HuH-7 (cell line): ENCODE results near the gene IRX2.

ENCODE experiments used
- DNase-seq: peaks from one replicate; pipeline ENCODE4 v3.0.0; 2011; ENCODE audit warnings: low spot score

IRX2 gene

GRCh38 chr5:2740051-2740875 lies 11.2 kb downstream of the IRX2 start:
- DNase-seq = no peak

DNA sequence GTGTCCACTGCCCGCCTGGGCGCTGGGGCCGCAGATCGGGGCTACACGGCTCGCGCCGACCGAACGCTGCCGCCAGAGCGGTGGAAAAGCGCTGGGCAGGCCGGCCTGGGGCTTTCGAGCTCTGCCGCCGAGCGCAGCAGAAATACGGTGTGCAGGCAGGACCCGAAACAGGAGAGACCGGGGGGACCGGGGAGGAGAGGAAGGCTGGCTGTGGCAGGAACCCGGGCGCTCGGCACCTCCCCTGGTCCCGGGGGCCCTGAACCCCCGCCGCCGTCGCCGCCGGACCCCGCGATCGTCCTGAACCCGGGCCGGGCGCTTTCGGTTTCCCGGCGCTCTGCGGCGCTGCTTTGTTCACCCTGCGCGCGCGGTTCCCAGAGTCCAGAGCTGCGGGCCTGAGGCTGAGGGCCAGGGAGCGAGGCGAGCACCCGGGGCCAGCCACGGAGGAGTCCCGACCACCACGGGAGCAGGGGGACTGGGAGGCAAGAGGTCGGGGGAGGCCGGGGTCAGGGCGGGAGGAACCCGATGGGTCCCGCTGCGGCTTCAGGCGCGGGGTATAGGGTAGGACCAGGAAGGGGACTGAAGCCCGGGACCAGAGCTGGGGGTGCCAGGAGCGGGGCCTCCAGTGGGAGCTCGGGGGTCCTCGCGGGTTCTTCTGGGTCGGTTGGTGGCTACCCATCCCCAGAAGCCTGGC lies 12.0 kb downstream of the IRX2 start:
- no peak for DNase-seq

- DNase-seq = no peak
Measured at GRCh38 chr5:2738700-2739359, 12.6 kb downstream of the IRX2 start.

DNA sequence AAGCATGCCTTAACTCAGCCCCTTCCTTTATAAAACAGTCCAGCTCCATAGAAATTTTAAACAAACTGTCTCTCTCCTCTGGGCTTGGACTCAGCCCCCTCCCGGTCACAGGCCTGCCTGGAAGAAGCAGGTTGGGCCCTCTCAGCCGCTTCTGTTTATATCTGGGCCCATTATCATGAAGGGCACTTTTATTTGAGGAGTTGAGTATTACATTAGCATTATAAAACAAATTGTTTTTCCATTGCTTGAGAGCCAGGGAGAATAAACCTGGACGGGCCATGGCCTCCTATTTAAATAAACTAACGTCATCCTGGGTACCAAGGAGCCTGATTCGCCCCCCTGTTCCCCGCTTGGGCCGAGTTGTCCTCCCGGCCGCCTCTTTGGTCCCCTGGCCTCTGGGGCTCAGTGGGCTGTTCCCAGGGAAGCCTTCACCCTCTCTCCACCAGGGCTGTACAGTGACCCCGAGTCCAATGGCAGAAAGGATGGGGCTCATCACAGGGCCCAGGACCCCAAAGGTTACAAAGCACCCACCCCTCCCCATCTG lies 13.2 kb downstream of the IRX2 start:
- DNase-seq = no peak

GRCh38 chr5:2737273-2738155 lies 14.0 kb downstream of the IRX2 start:
- no peak for DNase-seq

DNA sequence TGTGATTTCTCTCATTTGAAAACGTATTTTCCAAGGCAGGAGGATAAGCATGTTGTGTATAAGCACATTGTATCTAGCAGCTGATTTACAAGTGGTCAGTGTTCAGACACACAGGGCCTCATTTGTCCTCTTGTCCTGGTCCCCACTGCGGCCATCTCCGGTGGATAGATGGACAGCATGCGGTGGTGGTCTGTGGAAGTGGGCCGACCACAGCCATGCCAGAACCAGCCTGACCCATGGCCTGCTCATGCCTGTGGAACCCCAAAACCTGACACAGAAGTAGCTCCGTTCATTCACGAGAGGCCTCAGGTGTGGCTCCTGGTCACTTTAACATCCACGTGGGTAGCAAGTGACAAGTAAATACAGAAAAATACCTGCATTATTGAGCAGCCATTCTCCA lies 14.6 kb downstream of the IRX2 start:
- no peak for DNase-seq

DNA sequence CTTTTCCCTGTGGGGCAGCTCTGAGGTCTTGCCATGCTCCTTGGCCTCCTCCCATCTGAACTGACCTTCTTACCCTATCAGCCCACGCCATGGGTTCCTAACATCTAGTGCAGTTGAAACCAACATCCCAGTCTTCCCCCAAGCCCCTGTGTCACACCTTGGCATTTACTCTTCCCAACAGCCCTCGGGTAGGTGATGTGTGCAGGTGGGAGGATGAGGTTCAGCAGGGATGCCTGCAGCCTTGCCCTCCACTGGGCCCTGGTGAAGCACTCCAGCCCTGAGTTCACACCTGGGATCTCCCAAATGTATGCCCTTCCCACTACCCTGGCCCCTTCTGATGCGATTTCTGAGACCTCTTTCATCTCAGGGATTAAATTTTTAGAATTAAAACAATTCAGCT lies 15.5 kb downstream of the IRX2 start:
- no peak for DNase-seq

GRCh38 chr5:2732850-2733249 lies 18.6 kb downstream of the IRX2 start:
- DNase-seq = no peak

- no peak for DNase-seq
Measured at GRCh38 chr5:2732004-2732403, 19.5 kb downstream of the IRX2 start.

DNA sequence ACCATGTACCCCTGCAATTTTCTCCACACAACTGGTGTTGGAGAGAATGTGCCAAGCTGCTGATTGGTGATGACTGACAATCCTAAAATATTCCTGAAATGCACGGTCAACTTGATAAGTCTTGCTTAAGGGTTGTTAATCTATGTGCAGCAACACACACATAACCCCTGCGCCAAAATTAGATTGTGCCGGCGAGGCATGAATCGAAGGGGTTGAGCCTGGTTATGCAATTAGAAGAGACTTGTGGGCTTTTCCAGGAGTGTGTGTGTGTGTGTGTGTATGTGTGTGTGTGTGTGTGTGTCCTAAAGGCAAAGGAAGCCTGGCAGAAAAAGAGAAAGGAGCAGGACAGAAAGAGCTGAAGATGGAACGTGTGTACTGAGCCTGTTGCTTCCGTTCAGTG lies 22.3 kb downstream of the IRX2 start:
- DNase-seq = no peak

- no peak for DNase-seq
Measured at GRCh38 chr5:2727550-2727949, 23.9 kb downstream of the IRX2 start.

- DNase-seq = no peak
Measured at GRCh38 chr5:2725980-2726765, 25.3 kb downstream of the IRX2 start.

GRCh38 chr5:2724831-2725230 lies 26.6 kb downstream of the IRX2 start:
- no peak for DNase-seq

DNA sequence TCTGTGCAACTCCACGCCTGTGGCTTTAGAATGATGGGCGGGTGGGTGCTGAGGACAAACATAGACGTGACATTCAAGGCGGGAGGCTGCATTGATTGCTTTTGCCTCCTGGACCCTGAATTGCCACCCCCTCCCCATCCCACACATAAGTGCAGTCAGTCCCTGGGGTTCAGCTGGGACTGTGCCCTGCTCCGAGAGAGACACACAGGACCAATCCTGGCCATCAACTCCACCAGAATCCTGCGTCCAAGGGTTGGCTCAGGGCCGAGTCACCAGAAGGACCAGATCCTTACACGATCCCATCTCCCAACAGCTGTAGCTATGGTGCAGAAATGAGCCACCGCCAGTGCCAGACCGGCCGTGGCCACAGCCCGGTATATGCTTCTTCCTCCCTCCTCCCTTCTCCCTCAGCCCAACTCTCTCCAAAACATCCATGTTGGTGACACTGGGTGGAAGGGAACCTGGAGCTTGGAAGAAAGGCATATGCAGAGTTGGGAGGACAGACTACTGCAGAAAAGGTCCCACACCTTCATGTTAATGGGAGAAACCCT lies 27.4 kb downstream of the IRX2 start:
- DNase-seq = no peak

DNA sequence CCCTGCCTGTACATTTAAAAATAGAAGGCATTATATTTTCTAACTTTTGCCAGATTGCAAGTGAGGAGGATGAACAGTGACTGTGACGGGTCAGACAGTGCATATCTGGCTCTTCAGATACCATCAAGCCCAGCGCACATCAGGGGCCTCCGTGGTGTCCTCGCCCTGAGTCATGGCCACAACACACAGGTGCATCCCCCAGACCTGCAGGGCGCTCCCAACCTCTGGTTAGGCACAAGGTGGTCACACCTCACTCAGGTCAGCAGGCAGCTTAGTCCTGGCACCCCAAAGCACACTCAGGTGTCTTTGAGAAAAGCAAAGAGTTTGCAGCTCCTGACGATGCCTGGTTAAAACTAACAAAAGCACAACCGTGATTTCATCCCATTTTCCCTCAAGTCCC lies 28.6 kb downstream of the IRX2 start:
- no peak for DNase-seq

GRCh38 chr5:2721385-2722138 lies 29.9 kb downstream of the IRX2 start:
- no peak for DNase-seq

DNA sequence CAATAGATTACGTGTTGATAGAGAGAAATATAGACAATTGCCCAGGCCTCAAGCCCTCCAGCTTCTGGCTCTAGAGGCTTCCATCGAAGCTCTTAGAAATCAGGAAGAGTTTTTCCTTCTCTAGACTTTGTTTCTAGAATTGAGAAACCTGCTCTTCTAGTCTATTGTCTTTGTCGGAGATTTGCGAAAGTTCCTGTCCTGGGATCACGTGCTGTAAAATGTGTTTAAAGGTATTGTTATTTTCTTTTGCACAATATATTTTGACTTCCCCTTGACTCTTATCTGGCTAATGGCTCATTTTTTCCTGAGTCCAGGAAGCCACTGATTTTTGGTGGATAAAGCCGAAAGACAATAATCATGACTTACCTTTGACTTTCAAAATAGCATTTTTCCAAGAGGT lies 32.1 kb downstream of the IRX2 start:
- no peak for DNase-seq

- DNase-seq = no peak
Measured at GRCh38 chr5:2718115-2718514, 33.4 kb downstream of the IRX2 start.

- no peak for DNase-seq
Measured at GRCh38 chr5:2715856-2716255, 35.6 kb downstream of the IRX2 start.

- DNase-seq = no peak
Measured at GRCh38 chr5:2714805-2715204, 36.7 kb downstream of the IRX2 start.
